ENCODE measurements around the gene PAK6.

Gene PAK6

GRCh38 chr15:40285554-40286011 is 46.7 kb downstream of the PAK6 start:
- H3K4me2 ChIP-seq (ENCODE audit: low read length), result no peak overlapping the region

GRCh38 chr15:40286061-40286532 is 47.2 kb downstream of the PAK6 start:
- Histone ChIP-seq H3K4me2 (ENCODE audit: low read length) (no peak overlapping the region), H3K27ac (ENCODE audit: low read depth, low read length, poor library complexity, severe bottlenecking) (no peak overlapping the region), H3K9ac (ENCODE audit: low read length) (no peak overlapping the region), H2AFZ (ENCODE audit: low read length) (no peak overlapping the region), H4K20me1 (ENCODE audit: insufficient read depth, low read length) (no peaks in the 10 kb centered on the region), H3K79me2 (ENCODE audit: insufficient read depth, low read length) (no peaks in the 10 kb centered on the region), H3K27me3 (ENCODE audit: insufficient read depth, low read length) (no peaks in the 10 kb centered on the region; the same call in 1 of the 2 replicates), H3K36me3 (ENCODE audit: insufficient read depth, low read length) (no peaks in the 10 kb centered on the region), H3K4me3 (ENCODE audit: low read depth, low read length, poor library complexity, severe bottlenecking) (no peak overlapping the region), H3F3A (ENCODE audit: insufficient read depth, low read length) (no peaks in the 10 kb centered on the region), H3K9me2 (ENCODE audit: low read depth, low read length) (no peaks in the 10 kb centered on the region), H3K9me3 (ENCODE audit: low read length) (no peaks in the 10 kb centered on the region), H3K4me1 (ENCODE audit: insufficient read depth, low read length, severe bottlenecking) (peaks cover 14% of the 10 kb centered on the region)
- TF ChIP-seq EZH2 (IDR thresholded peaks at IDR 0.05; ENCODE audit: borderline replicate concordance, low read length) (no peak), CTCF (IDR thresholded peaks at IDR 0.05; ENCODE audit: low read length) (no peak)

More at GRCh38 chr15:40285554-40286011, 46.7 kb downstream of the PAK6 start:
- Histone ChIP-seq H3K79me2 (ENCODE audit: insufficient read depth, low read length) (no peaks in the 10 kb centered on the region), H3F3A (ENCODE audit: insufficient read depth, low read length) (no peaks in the 10 kb centered on the region), H3K36me3 (ENCODE audit: insufficient read depth, low read length) (no peaks in the 10 kb centered on the region), H3K4me3 (ENCODE audit: low read depth, low read length, poor library complexity, severe bottlenecking) (no peak overlapping the region), H3K9me2 (ENCODE audit: low read depth, low read length) (no peaks in the 10 kb centered on the region), H3K9ac (ENCODE audit: low read length) (no peak overlapping the region), H3K4me1 (ENCODE audit: insufficient read depth, low read length, severe bottlenecking) (peaks cover 14% of the 10 kb centered on the region), H4K20me1 (ENCODE audit: insufficient read depth, low read length) (no peaks in the 10 kb centered on the region), H2AFZ (ENCODE audit: low read length) (no peak overlapping the region), H3K9me3 (ENCODE audit: low read length) (no peaks in the 10 kb centered on the region), H3K27me3 (ENCODE audit: insufficient read depth, low read length) (no peaks in the 10 kb centered on the region; the same call in 1 of the 2 replicates), H3K27ac (ENCODE audit: low read depth, low read length, poor library complexity, severe bottlenecking) (no peak overlapping the region)
- TF ChIP-seq CTCF (IDR thresholded peaks at IDR 0.05; ENCODE audit: low read length) (no peak), EZH2 (IDR thresholded peaks at IDR 0.05; ENCODE audit: borderline replicate concordance, low read length) (no peak)

GRCh38 chr15:40286794-40287193 is 47.9 kb downstream of the PAK6 start:
- Histone ChIP-seq H3K4me2 (ENCODE audit: low read length) (no peak overlapping the region), H3K27ac (ENCODE audit: low read depth, low read length, poor library complexity, severe bottlenecking) (no peak overlapping the region), H3K27me3 (ENCODE audit: insufficient read depth, low read length) (no peaks in the 10 kb centered on the region; the same call in 1 of the 2 replicates), H3K4me1 (ENCODE audit: insufficient read depth, low read length, severe bottlenecking) (peaks cover 14% of the 10 kb centered on the region), H3K9me2 (ENCODE audit: low read depth, low read length) (no peaks in the 10 kb centered on the region), H3K9me3 (ENCODE audit: low read length) (no peaks in the 10 kb centered on the region), H3K9ac (ENCODE audit: low read length) (no peak overlapping the region), H3K79me2 (ENCODE audit: insufficient read depth, low read length) (no peaks in the 10 kb centered on the region), H4K20me1 (ENCODE audit: insufficient read depth, low read length) (no peaks in the 10 kb centered on the region), H3K4me3 (ENCODE audit: low read depth, low read length, poor library complexity, severe bottlenecking) (no peak overlapping the region), H3F3A (ENCODE audit: insufficient read depth, low read length) (no peaks in the 10 kb centered on the region), H3K36me3 (ENCODE audit: insufficient read depth, low read length) (no peaks in the 10 kb centered on the region), H2AFZ (ENCODE audit: low read length) (no peak overlapping the region)
- no peak for TF ChIP-seq CTCF (IDR thresholded peaks at IDR 0.05; ENCODE audit: low read length)
- TF ChIP-seq EZH2 (IDR thresholded peaks at IDR 0.05; ENCODE audit: borderline replicate concordance, low read length), result no peak

Measured in OCI-LY1 (cell line).